Hepatic stellate cell (primary cell): ENCODE data around the gene TET1.
"Not testable (repeated sequence)": the region's sequence is repeated elsewhere in the genome, so short reads cannot be mapped to it uniquely, and the experiment has no call there.

ENCODE experiments used
- DNase-seq: peaks from one replicate; pipeline ENCODE4 v3.0.0; 2011; ENCODE audit warnings: low spot score

The TET1 gene

GRCh38 chr10:68564712-68565111 is 4.6 kb downstream of the TET1 start:
- DNase-seq: no peak

GRCh38 chr10:68565658-68566057 is 5.5 kb downstream of the TET1 start:
- no peak for DNase-seq

GRCh38 chr10:68566351-68566750 is 6.2 kb downstream of the TET1 start:
- DNase-seq: no peak

GRCh38 chr10:68566955-68567354 is 6.8 kb downstream of the TET1 start:
- no peak for DNase-seq

GRCh38 chr10:68572151-68572550 is 12.0 kb downstream of the TET1 start:
- no peak for DNase-seq

GRCh38 chr10:68574051-68574450 is 13.9 kb downstream of the TET1 start:
- no peak for DNase-seq

GRCh38 chr10:68576118-68576517 is 16.0 kb downstream of the TET1 start:
- DNase-seq: no peak

GRCh38 chr10:68578974-68579373 is 18.8 kb downstream of the TET1 start:
- no peak for DNase-seq

GRCh38 chr10:68584187-68584586 is 24.1 kb downstream of the TET1 start:
- DNase-seq: not testable (repeated sequence)

GRCh38 chr10:68586606-68587305 is 26.6 kb downstream of the TET1 start:
- DNase-seq: no peak

- peak; percentile 64 for DNase-seq
Observed at GRCh38 chr10:68594405-68594804, 34.3 kb downstream of the TET1 start.

- DNase-seq: no peak
Observed at GRCh38 chr10:68595513-68595912, 35.4 kb downstream of the TET1 start.

- DNase-seq: no peak
Observed at GRCh38 chr10:68597407-68597806, 37.3 kb downstream of the TET1 start.

- peak; percentile 20 for DNase-seq
Observed at GRCh38 chr10:68598978-68599770, 39.0 kb downstream of the TET1 start.

GRCh38 chr10:68599771-68600040 is 39.6 kb downstream of the TET1 start:
- no peak for DNase-seq

GRCh38 chr10:68600041-68600778 is 40.1 kb downstream of the TET1 start:
- peak; percentile 81 for DNase-seq

GRCh38 chr10:68601501-68602265 is 41.5 kb downstream of the TET1 start:
- DNase-seq: no peak

- no peak for DNase-seq
Observed at GRCh38 chr10:68602434-68602833, 42.3 kb downstream of the TET1 start.

GRCh38 chr10:68603766-68604165 is 43.6 kb downstream of the TET1 start:
- DNase-seq: no peak

GRCh38 chr10:68604441-68604840 is 44.3 kb downstream of the TET1 start:
- no peak for DNase-seq

GRCh38 chr10:68606918-68607317 is 46.8 kb downstream of the TET1 start:
- no peak for DNase-seq

GRCh38 chr10:68610023-68610422 is 49.9 kb downstream of the TET1 start:
- not testable (repeated sequence) for DNase-seq
